ENCODE data around the gene GPR82. TPM values are rescaled to one million over a fixed set of nuclear protein-coding genes. Genes with fewer than 3 reads are reported as not detected.

Gene GPR82
- total RNA-seq (2022; extraction: Qiagen RNA extraction): not detected in 5 replicates

DNA sequence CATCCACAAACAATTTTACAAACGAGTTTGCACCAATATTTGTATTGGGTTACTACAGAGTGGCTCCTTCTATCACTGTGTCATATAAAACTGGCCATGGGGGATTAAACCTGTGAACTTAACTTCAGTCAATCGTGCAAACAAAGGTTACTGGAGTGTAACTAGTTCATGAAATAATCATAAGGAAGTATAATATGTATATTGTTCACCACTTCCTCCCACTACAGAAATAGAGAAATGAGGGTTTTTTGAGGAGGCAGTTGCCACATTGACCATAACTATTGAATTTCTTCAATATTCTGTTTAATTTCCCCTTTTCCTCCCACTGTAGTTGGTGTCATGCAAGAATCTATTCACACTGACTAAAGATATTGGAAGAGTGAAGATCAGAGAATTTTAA is at the start of gene GPR82:
GPR82 (plus strand) TSS at position 356 of the 400 bp plus-strand sequence. CDS start 2,846 bp downstream, outside the sequence.

DNA sequence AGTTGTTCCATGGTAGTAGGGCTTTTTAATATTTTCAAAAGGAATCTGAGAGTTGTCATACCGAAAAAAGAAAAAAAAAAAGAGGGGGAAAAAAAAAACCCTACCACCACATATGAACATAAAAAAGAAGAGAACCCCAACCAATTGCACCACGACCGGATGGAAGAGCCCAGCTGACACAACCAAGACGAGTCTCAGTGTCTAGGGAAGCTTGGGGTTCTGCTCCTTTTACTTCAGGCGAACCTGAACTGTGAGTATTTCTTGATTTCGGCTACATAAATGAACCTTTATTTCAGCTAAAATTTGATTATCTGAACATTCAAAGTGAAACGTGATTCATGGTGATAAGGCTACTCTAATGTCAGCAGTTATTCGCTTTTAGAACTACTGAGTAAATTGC is 35.1 kb upstream of the GPR82 start, which contains the start of gene GPR34:
GPR34 (plus strand) TSS at position 139 of the 400 bp plus-strand sequence. CDS start 6,661 bp downstream, outside the sequence.

Other genes with a start within 250 kb of the GPR82 start
- gene GPR34, start 35.2 kb upstream of the GPR82 start, total RNA-seq (2022; extraction: Qiagen RNA extraction): 0.05 TPM in 2 of 5 replicates, not detected in the others
- gene CASK, start 199.4 kb downstream of the GPR82 start, total RNA-seq (2022; extraction: Qiagen RNA extraction): 17.6 to 24.9 TPM (median 19.6 TPM) in 5 replicates